SU-DHL-6 (cell line): ENCODE data around the gene TRIP13.

Source experiments
- H2AFZ ChIP-seq: fragments of 200-600 bp; sonication (generic); 2 replicates; pipeline ENCODE4 v1.6.1; 2014; ENCODE audit warnings: low read depth, mild to moderate bottlenecking, moderate library complexity, mixed read lengths, antibody characterized with exemption, low read length; ENCODE audit not compliant: severe bottlenecking
- H3F3A ChIP-seq: fragments of 200-600 bp; shearing (Covaris generic); 2 replicates; pipeline ENCODE4 v1.6.0; 2016; ENCODE audit warnings: antibody characterized with exemption, mild to moderate bottlenecking; ENCODE audit not compliant: insufficient read depth
- H3K27ac ChIP-seq: fragments of 200-600 bp; sonication (generic); 2 replicates; pipeline ENCODE4 v1.5.1; 2016; ENCODE audit warnings: low read depth, mild to moderate bottlenecking, low read length, moderate library complexity, mixed read lengths
- H3K27me3 ChIP-seq: fragments of 200-600 bp; sonication (generic), shearing (Covaris generic); 2 replicates; pipeline ENCODE4 v1.6.0; 2014; ENCODE audit warnings: mild to moderate bottlenecking, low read length
- H3K36me3 ChIP-seq: fragments of 200-600 bp; sonication (generic); 2 replicates; pipeline ENCODE4 v1.6.1; 2014; ENCODE audit warnings: mild to moderate bottlenecking, low read length, mixed read lengths
- H3K4me2 ChIP-seq: fragments of 300-600, 200-600 bp; shearing (Covaris generic), sonication (generic); 2 replicates; pipeline ENCODE4 v1.6.0; 2014; ENCODE audit warnings: low read length, low read depth, mild to moderate bottlenecking; ENCODE audit not compliant: poor library complexity, severe bottlenecking
- H3K4me3 ChIP-seq: fragments of 200-600 bp; sonication (generic); 2 replicates; pipeline ENCODE4 v1.5.1; 2014; ENCODE audit warnings: antibody characterized with exemption, low read length, mild to moderate bottlenecking, mixed read lengths; ENCODE audit not compliant: insufficient read depth, poor library complexity, severe bottlenecking
- H3K79me2 ChIP-seq: fragments of 200-600 bp; sonication (generic); 2 replicates; pipeline ENCODE4 v1.6.1; 2014; ENCODE audit warnings: mild to moderate bottlenecking, low read length, moderate library complexity; ENCODE audit not compliant: insufficient read depth
- H3K9ac ChIP-seq: fragments of 200-600 bp; sonication (generic); 2 replicates; pipeline ENCODE4 v1.7.0; 2014; ENCODE audit warnings: mild to moderate bottlenecking, low read length
- H3K9me2 ChIP-seq: fragments of 200-600 bp; sonication (generic); replicated peaks from 2 replicates; pipeline ENCODE4 v1.6.1; 2014; ENCODE audit warnings: low read length; ENCODE audit not compliant: insufficient read depth
- H3K9me3 ChIP-seq: fragments of 200-600 bp; sonication (generic); 2 replicates; pipeline ENCODE4 v1.6.1; 2014; ENCODE audit warnings: low read length, mixed read lengths; ENCODE audit not compliant: insufficient read depth
- H4K20me1 ChIP-seq: fragments of 200-600 bp; sonication (generic); 2 replicates; pipeline ENCODE4 v1.6.1; 2014; ENCODE audit warnings: low read depth, mild to moderate bottlenecking, antibody characterized with exemption, low read length, moderate library complexity, mixed read lengths
- EZH2phosphoT487 ChIP-seq: fragments of 200-600 bp; sonication (generic), shearing (Covaris generic); conservative IDR thresholded peaks from 2 replicates; pipeline ENCODE4 v1.6.1; 2018; ENCODE audit warnings: mild to moderate bottlenecking, antibody characterized with exemption, low read length, moderate library complexity, mixed read lengths
- TF ChIP-seq, protein P1 (sequence below): fragments of 200-600 bp; sonication (generic); IDR thresholded peaks from one replicate; pipeline ENCODE4 v1.5.1; 2017; ENCODE audit warnings: antibody characterized with exemption, mild to moderate bottlenecking, low read length, moderate library complexity; ENCODE audit not compliant: insufficient read depth, poor library complexity, severe bottlenecking

TRIP13 gene

DNA sequence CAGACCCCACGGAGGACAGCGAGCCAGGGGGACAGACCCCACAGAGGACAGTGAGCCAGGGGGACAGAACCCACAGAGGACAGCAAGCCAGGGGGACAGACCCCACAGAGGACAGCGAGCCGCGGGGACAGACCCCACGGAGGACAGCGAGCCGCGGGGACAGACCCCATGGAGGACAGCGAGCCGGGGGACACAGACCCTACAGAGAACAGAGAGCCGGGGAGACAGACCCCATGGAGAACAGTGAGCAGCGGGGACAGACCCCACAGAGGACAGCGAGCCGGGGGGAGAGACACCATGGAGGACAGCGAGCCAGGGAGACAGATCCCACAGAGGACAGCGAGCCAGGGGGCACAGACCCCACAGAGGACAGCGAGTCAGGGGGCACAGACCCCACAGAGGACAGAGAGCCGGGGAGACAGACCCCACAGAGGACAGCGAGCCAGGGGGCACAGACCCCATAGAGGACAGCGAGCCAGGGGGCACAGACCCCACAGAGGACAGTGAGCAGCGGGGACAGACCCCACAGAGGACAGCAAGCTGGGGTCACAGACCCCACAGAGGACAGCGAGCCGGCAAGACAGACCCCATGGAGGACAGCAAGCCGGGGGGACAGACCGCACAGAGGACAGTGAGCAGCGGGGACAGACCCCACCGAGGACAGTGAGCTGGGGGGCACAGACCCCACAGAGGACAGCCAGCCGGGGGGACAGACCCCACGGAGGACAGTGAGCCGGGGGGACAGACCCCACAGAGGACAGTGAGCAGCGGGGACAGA lies 37.5 kb upstream of the TRIP13 start:
- H3K79me2 ChIP-seq, result no peaks in the 10 kb centered on the region
- no peaks in the 10 kb centered on the region for H3K9me2 ChIP-seq
- no peak for TF ChIP-seq EZH2phosphoT487
- TF ChIP-seq, protein P1, sequence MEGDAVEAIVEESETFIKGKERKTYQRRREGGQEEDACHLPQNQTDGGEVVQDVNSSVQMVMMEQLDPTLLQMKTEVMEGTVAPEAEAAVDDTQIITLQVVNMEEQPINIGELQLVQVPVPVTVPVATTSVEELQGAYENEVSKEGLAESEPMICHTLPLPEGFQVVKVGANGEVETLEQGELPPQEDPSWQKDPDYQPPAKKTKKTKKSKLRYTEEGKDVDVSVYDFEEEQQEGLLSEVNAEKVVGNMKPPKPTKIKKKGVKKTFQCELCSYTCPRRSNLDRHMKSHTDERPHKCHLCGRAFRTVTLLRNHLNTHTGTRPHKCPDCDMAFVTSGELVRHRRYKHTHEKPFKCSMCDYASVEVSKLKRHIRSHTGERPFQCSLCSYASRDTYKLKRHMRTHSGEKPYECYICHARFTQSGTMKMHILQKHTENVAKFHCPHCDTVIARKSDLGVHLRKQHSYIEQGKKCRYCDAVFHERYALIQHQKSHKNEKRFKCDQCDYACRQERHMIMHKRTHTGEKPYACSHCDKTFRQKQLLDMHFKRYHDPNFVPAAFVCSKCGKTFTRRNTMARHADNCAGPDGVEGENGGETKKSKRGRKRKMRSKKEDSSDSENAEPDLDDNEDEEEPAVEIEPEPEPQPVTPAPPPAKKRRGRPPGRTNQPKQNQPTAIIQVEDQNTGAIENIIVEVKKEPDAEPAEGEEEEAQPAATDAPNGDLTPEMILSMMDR, result no peak
- H3K4me2 ChIP-seq, result no peak overlapping the region
- no peaks in the 10 kb centered on the region for H3K9me3 ChIP-seq
- H3K4me3 ChIP-seq, result no peak overlapping the region
- no peaks in the 10 kb centered on the region for H3K36me3 ChIP-seq
- H4K20me1 ChIP-seq, result no peaks in the 10 kb centered on the region
- H3K9ac ChIP-seq, result no peak overlapping the region
- H2AFZ ChIP-seq, result no peak overlapping the region
- H3F3A ChIP-seq, result no peaks in the 10 kb centered on the region
- no peak overlapping the region for H3K27ac ChIP-seq
- H3K27me3 ChIP-seq, result no peaks in the 10 kb centered on the region

DNA sequence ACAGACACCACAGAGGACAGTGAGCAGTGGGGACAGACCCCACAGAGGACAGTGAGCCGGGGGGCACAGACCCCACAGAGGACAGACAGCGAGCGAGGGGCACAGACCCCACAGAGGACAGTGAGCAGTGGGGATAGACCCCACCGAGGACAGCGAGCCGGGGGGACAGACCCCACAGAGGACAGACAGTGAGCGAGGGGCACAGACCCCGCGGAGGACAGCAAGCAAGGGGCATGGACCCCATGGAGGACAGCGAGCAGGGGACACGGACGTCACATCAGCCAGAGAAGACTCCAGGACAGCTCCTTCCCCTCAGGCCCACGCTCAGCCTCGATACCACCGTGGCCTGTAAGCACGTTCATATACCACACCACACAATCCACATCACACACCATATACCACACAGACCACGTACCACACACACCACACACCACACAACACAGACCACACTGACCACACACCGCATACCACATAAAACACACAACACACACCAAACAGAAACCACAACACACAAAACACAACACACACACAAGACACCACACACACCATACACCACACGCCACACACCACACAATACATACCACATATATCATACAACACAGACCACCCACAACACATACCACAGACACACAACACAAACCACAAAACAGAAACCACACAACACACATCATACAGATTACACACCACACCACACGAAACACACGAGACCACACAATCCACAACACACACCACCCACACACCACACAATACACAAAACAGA lies 36.7 kb upstream of the TRIP13 start:
- H3K27ac ChIP-seq, result no peak overlapping the region
- no peaks in the 10 kb centered on the region for H3K9me2 ChIP-seq
- H3K4me3 ChIP-seq, result no peak overlapping the region
- no peaks in the 10 kb centered on the region for H3K27me3 ChIP-seq
- TF ChIP-seq EZH2phosphoT487, result no peak
- TF ChIP-seq, protein P1, result no peak
- H3K79me2 ChIP-seq, result no peaks in the 10 kb centered on the region
- H3K9ac ChIP-seq, result no peak overlapping the region
- H3K4me2 ChIP-seq, result no peak overlapping the region
- 0 out of 2 replicates have a peak, but pooled peaks cover 2% of the 10 kb centered on the region for H3F3A ChIP-seq
- no peaks in the 10 kb centered on the region for H3K9me3 ChIP-seq
- no peaks in the 10 kb centered on the region for H3K36me3 ChIP-seq
- H4K20me1 ChIP-seq, result no peaks in the 10 kb centered on the region
- H2AFZ ChIP-seq, result no peak overlapping the region

DNA sequence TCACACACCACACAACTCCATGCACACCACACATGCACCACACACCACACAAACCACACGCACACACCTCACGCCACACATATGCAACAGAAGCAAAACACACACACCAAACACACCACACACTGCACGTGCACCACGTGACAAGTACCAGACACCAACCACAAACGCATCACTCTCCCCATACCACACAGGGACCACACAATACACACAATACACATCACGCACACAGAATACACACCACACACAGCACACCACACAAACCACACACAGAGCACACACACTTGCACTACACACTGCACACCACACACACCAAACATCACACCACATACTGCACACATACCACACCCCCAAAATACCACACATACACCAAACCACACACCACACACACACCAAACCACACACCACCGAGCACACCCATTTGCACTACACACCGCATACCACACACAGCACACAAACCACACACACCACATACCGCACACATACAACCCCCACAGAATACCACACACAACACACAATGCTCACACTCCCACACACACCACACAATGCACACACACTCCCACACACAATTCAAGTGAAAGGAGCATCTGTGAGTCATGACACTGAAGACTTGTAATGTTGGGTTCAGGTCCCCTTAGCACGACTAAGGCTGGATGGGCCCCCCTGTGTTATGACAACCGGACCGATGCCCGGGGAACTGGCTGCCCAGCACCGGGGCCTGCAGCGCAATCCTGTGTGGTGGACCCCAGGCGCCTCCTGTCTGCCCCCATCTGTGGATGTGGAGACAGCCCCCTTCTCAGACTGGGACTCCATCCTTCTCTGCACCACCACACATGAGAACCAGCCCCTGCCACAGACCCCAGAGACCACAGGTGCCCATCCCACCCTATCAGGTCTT lies 35.9 kb upstream of the TRIP13 start:
- Histone ChIP-seq H3K4me2 (no peak overlapping the region), H3K27ac (no peak overlapping the region), H3K36me3 (no peaks in the 10 kb centered on the region), H3K9ac (no peak overlapping the region), H3F3A (0 out of 2 replicates have a peak, but pooled peaks cover 2% of the 10 kb centered on the region), H3K4me3 (no peak overlapping the region), H3K27me3 (no peaks in the 10 kb centered on the region), H3K9me3 (no peaks in the 10 kb centered on the region), H4K20me1 (no peaks in the 10 kb centered on the region), H2AFZ (no peak overlapping the region), H3K9me2 (no peaks in the 10 kb centered on the region), H3K79me2 (no peaks in the 10 kb centered on the region)
- TF ChIP-seq EZH2phosphoT487, result no peak
- TF ChIP-seq, protein P1, result no peak
